Skeletal muscle cell (primary cell): ENCODE results near the gene MYRIP.
A peak's percentile ranks its signal among the peaks of the same experiment; 100 is the strongest.
"Not testable (repeated sequence)": the region's sequence is repeated elsewhere in the genome, so short reads cannot be mapped to it uniquely, and the experiment has no call there.

ENCODE experiments used
- DNase-seq: peaks from one replicate; pipeline ENCODE4 v3.0.0-alpha.2; 2010; ENCODE audit warnings: low read depth
- H3K4me3 ChIP-seq: 2 replicates; pipeline ENCODE4 v1.5.1; 2011; ENCODE audit warnings: low read depth, mild to moderate bottlenecking, control low read depth, low read length, moderate library complexity

Gene MYRIP

DNA sequence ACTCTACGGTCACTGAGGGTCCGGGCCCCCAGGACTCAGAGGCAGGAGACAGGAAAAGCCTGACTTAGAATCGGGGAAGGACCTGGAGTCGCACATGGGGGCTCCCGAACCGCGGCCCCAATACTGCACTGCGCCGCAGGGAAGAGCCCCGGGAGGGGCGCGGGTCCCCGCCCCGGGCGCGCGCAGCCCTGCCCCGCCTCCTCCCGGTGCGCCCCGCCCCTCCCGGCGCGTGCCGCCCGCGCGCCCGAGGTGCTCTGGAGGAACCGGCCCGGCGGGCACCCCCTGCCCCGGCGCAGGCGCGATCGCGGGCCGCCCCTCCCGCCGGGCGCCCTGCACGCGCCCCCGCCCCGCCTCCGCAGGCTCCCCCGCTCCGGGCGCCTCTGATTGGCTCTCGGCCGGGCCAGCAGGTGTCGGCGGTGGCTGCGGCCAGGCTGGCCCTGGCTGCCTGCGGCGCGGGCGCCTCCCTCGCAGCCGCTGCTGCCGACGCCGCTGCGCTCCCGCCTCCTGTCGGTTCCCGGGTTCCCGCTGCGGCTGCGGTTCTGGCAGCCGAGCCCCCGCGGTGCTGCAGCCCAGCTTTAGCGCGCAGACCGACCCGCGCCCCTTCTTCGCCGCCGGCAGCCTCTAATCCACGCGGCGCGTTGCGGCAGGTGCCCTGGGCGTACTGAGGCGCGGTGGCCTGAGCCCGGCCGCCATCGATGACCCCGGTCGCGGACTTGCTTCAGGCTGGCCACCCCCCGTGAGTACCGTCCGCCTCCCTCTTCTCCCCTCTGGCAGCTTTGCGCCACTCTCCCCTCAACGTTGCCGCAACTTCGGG lies at the start of gene MYRIP:
TSS of gene MYRIP (plus strand) at position 429 of the 814 bp plus-strand sequence. CDS start 91,208 bp downstream, outside the sequence.
- peak within 1 kb of the TSS; percentile 36 for H3K4me3 ChIP-seq
- DNase-seq: no peak

DNA sequence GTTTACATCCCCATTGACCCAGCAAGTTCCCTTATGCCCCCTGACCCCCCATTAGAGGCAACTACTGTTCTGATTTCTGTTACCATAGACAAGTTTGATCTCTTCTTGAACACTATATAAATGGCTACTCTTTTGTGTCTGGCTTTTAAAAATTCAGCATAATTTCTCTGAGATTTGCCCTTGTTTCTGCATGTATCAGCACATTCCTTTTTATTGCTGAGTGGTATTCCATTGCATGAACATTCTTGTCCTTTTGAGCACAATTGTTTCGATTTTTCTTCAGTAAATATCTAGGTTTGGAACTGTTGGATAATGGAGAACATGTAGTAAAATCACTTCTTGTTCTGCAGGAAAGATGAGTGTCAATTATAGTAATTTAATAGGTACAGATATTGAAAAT lies 49.1 kb upstream of the MYRIP start:
- no peak for DNase-seq
- no peak overlapping the region for H3K4me3 ChIP-seq

DNA sequence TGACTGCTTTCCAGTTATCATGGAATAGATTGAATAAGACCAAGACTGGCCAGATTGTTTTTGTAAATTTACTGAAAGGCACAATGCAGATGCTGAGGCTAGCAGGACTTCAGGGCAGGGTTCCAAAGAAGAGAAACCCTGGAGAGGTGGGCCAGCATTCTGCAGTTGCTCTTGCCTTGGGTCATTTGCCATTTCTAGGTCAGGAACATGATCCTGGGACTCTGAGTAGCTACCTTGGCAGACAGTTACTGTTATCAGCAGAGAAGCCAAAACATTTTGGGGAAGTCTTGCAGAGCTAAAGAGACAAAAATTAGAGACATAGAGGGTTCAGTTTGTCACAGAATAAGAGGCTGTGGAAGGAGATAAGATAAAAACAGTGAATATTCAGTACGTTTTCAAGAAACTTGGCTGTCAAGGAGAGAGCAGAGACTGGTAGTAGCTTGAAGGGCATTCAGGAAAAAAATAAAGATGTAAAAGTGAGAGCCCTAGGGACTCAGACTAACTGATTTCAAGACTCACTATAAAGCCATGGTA lies 46.8 kb upstream of the MYRIP start:
- DNase-seq: no peak

DNA sequence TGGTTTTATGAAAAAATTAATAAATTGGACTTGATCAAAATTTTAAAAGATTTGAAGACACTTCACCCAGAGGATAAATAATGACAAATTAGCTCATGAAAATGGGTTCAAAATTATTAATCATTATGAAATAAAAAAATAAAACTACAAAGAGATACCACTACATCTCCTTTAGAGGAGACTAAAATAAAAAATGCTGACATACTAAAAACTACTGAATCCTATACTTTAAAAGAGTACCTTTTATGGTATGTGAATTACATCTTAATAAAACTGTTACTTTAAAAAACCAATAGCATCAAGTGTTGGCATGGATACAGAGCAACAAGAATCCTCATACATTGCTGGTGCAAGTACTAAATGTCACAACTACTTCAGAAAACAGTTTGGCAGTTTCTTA lies 46.0 kb upstream of the MYRIP start:
- H3K4me3 ChIP-seq: no peak overlapping the region
- DNase-seq: no peak

More for the DNA sequence above, 46.8 kb upstream of the MYRIP start:
- no peak overlapping the region for H3K4me3 ChIP-seq

DNA sequence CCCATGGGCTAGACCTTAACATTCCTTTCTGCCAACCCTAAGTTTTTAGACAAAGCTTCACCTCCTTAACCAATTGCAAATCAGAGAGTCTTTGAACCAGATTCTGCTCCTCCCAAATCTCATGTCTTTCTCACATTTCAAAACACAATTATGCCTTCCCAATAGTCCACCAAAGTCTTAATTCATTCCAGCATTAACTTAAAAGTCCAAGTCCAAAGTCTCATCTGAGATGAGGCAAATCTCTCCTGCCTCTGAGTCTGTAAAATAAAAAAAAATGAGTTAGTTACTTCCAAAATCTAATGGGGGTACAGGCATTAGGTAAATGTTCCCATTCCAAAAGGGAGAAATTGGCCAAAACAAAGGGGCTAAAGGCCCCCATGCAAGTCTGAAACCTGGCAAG lies 43.8 kb upstream of the MYRIP start:
- no peak for DNase-seq
- no peak overlapping the region for H3K4me3 ChIP-seq

DNA sequence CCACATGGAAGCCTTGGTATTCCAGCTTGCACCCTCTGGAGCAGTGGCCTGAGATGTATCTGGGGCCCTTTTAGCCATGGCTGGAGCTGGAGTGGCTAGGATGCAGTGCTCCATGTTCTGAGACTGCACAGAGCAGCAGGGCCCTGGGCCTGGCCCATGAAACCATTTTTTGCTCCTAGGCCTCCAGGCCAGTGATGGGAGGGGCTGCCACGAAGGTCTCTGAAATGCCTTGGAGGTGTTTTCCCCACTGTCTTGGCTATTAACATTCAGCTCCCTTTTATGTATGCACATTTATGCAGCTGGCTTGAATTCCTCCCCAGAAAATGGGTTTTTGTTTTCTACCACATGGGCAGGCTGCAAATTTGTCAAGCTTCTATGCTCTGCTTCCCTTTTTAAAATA lies 43.0 kb upstream of the MYRIP start:
- DNase-seq: no peak
- no peak overlapping the region for H3K4me3 ChIP-seq

DNA sequence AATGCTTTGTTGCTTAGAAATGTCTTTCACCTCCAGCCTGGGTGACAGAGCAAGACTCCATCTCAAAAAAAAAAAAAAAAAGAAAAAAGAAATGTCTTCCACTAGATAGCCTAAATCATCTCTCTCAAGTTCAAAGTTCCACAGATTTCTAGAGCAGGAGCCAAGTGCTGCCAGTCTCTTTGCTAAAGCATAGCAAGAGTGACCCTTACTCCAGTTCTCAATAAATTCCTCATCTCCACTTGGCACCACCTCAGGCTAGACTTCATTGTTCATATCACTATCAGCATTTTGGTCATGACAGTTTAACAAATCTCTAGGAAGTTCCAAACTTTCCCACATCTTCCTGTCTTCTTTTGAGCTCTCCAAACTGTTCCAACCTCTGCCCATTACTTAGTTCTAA lies 42.5 kb upstream of the MYRIP start:
- not testable (repeated sequence) for DNase-seq, H3K4me3 ChIP-seq

DNA sequence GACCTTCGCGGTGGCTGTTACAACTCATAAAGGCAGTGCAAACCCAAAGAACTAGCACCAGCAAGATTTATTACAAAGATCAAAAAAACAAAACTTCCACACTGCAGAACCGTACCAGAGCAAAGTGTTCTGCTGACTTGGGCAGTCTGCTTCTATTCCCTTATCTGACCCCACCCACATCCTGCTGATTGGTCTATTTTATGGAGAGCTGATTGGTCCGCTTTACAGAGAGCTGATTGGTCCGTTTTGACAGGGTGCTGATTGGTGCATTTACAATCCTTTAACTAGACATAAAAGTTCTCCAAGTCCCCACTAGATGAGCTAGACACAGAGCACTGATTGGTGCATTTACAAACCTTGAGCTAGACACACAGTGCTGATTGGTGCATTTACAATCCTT lies 31.2 kb upstream of the MYRIP start:
- DNase-seq, H3K4me3 ChIP-seq: not testable (repeated sequence)

DNA sequence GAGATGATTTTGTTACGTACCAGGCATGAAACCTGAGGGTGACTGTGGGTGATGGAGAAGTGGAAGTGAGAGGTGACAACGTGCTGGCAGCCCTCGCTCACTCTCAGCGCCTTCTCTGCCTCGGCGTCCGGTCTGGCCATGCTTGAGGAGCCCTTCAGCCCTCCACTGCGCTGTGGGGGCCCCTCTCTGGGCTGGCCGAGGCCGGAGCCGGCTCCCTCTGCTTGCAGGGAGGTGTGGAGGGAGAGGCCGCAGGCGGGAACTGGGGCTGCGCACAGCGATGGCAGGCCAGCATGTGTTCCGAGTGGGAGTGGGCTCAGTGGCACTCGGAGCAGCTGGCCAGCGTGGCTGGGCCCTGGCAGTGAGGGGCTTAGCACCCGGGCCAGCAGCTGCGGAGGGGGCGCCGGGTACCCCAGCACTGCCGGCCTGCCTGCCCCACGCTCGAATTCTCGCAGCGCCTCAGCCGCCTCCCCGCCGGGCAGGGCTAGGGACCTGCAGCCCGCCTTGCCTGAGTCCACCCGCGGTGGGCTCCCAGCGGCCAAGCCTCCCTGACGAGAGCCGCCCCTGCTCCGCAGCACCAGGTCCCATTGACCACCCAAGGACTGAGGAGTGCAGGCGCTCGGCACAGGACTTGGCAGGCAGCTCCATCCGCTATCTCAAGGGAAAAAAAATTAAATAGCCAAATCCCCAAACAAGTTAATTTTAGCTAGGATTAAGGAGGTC lies 29.7 kb upstream of the MYRIP start:
- H3K4me3 ChIP-seq: no peak overlapping the region
- no peak for DNase-seq

DNA sequence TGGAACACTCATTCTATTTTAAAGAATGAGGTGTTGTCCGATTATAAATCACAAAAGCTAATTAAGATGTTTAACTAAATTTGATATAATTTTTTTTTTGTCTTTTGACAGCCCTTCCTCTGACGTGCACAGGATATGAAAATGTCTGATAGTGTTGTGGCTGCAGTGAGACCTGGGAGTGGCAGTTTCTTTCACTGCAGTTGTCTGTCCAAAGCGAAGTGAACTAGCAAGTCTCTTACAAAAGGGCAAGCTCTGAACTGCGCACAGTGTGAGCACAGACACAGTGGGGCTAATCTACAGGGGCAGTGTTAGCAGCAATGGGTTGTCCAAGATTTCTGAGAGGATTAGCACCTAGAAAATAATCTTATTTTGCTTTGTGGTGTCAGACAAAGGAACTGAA lies 29.1 kb upstream of the MYRIP start:
- H3K4me3 ChIP-seq: no peak overlapping the region
- DNase-seq: no peak

DNA sequence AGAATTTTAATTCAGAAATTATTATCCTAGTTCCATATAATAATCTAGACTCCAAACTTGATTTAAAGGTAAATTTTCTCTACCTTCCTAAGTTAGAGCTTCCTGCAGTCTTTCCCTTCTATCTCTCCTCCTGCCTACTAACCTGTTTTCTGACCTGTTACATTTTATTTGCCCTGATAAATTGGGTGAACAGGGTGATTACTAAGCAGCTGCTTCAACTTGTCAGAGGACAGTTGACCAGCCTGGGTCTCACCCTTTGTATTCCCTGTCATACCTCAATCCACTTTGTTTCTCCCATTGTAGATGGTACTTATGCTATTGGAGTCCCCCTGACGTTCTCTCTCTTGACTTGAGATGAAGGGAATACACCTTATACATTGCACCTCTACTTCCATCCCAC lies 28.4 kb upstream of the MYRIP start:
- H3K4me3 ChIP-seq: no peak overlapping the region

DNA sequence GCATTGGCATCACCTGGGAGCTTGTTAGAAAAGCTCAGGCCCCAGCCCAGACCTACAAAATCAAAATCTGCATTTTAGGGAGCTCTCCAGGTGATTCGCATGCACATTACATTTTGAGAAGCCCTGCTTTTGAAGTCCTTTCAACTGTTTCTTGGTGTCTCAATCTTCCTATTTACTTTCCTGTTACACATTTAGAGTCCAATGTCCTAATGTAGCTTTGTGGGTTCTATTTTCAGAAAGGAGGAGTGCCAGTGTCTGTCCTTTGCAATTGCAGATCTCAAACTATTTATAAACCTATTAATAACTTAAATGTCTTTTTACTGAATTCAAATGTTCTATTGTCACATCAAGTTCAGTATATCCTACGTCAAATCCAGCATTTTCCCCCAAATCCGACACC lies 27.8 kb upstream of the MYRIP start:
- no peak overlapping the region for H3K4me3 ChIP-seq
- no peak for DNase-seq

More for the DNA sequence above, 28.4 kb upstream of the MYRIP start:
- DNase-seq: no peak

DNA sequence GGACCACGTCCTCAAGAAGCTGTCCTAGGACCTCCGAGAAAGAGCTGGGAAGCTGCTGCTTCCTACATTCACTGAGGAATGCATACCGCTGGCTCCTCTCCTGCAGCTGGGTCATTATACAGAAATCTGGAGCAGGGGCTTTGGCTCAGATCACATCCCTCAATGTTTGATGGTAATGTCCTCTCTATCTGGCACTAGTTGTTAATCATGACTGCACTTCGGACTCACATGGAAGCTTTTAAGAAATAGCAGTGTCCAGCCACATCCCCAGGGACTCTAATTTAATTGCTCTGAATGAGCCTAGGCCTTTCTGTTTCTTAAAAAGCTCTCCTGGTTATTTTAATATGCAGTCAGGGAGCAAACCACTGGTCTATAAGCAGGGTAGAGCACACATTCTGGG lies 25.7 kb upstream of the MYRIP start:
- no peak overlapping the region for H3K4me3 ChIP-seq
- DNase-seq: no peak

DNA sequence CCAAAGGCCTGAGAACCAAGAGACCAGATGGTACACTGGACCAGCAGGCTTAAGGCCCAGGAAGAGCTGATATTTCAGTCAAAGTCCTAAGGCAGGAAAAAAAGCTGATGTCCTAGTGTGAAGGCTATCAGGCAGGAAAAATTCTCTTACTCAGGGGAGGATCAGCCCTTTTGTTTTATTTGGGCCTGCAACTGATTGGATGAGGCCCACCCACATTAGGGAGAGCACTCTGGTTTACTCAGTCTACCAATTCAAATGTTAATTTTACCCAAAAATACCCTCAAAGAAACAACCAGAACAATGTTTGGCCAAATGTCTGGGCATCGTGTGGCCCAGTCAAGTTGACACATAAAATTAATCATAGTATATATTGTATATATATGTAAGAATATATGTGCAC lies 24.5 kb upstream of the MYRIP start:
- no peak overlapping the region for H3K4me3 ChIP-seq
- DNase-seq: no peak

DNA sequence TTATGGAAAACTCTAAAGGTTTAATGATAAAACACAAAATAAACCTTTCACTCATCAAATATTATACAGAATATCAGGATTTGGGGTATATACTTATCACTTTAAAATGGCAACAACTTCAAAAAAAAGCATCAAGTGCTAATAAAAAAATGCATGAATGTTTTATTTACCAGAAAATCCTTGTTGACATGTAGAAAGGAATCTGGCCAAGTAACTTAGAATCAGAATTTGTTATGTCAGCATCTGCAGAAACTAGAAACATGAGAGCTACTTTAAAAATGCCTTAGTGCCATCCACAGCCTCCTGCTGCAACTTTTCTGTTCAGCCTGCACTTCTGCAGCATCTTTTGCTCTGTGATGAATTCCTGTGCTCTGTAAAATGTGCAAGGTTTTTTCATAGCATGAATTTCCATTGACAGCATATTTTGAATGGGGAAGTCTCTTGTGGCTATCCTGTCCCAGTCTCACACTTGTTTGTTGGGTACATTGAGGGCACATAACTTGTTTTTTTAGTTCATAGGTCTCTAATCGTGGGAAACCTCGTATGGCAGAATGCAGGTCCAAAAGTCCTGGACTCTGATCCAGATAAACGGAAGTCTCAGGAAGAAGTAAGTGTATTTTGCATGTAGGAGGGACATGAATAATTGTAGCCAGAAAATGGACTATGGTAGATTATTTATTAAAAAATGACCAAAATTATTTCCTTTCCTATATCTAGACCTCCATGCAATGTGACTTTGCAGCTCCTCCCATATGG lies 21.1 kb upstream of the MYRIP start:
- DNase-seq: no peak
- H3K4me3 ChIP-seq: no peak overlapping the region

DNA sequence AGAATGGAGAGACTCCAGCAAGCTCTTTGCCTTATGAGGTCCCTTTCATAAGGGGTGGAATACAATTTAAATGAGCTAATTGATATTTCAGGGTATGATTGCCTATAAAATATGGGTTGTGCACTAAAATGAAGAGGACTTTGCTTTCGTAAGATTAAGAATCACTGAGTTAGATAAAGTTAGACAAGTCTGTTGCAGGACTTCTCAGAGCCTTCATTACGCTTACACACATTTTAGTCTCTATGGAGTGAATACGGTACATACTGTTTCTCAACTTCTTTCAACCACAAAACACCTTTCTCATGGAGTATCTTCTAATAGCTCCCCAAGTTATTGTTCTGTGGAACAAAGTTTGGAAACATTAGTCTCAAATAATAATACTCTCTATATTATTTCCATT lies 17.8 kb upstream of the MYRIP start:
- no peak for DNase-seq
- no peak overlapping the region for H3K4me3 ChIP-seq

DNA sequence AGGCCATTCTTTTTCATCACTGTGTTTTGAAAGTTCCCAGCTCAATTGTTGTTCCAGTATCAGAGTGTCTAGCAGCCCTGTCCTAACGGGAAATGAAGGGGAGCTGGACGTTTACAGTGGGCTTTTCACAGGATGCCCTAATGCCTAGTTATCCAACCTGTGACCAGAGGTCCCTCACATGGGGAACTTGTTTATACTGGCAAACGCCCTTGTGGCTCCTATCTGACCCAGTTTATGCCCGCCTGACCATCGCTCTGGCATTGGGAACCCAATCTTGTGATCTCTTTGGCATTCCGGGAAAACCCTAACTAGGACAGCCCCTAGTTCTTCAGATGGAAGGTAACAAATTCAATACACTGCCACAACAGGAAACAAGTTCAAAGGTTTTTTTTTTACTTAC lies 14.5 kb upstream of the MYRIP start:
- H3K4me3 ChIP-seq: no peak overlapping the region
- no peak for DNase-seq

DNA sequence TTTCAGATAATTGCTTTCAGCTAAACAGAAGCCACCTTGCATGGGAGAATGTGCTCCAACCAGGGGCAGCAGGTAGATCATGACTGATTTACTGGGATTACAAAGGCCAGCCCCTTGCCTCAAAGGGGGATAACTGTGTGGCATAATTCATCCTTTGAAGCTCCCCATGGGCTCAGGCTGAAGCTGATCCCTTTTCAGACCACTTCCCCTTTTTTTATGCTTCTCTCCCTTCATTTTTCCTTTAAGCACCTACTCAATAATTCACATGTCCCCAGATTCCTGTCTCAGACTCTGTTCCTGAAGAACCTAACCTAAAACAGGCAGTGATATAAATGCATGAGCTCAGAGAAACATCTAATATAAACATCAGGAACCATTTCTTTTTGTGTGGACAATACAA lies 8.2 kb upstream of the MYRIP start:
- H3K4me3 ChIP-seq: no peak overlapping the region
- DNase-seq: no peak

DNA sequence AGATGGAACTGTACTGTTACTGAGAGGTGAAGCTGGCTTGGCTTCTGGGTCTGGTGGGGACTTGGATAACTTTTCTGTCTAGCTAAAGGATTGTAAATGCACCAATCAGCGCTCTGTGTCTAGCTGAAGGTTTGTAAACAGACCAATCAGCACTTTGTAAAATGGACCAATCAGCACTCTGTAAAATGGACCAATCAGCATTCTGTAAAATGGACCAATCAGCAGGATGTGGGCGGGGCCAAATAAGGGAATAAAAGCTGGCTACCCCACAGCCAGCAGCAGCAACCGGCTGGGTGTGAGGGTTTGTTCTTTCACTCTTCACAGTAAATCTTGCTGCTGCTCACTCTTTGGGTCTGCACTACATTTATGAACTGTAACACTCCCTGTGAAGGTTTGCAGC lies 6.9 kb upstream of the MYRIP start:
- H3K4me3 ChIP-seq, DNase-seq: not testable (repeated sequence)

DNA sequence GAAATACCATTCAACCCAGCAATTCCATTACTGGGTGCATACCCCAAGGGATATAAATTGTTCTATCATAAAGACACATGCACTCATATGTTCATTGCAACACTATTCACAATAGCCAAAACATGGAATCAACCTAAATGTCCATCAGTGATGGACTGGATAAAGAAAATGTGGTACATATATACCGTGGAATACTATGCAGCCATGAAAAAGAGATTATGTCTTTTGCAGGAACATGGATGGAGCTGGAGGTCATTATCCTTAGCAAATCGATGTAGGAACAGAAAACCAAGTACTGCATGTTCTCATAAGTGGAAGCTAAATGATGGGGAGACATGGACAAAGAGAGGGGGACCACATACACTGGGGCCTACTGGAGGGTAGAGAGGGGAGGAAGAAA lies 5.5 kb upstream of the MYRIP start:
- DNase-seq: no peak
- no peak overlapping the region for H3K4me3 ChIP-seq
